Measurements from ENCODE around the gene ESR2. TPM values are rescaled to one million over a fixed set of nuclear protein-coding genes. Genes with fewer than 3 reads are reported as not detected.
"Not testable (repeated sequence)": the region's sequence is repeated elsewhere in the genome, so short reads cannot be mapped to it uniquely, and the experiment has no call there.

Gene ESR2
- 0.05 and 0.25 TPM in 2 replicates for total RNA-seq

GRCh38 chr14:64293976-64294671 is at the start of gene ESR2:
Gene ESR2 (minus strand): TSS chr14:64294371. CDS start chr14:64282985, 11,386 bp downstream.
- intact Hi-C loops (cut with micrococcal nuclease), result loop anchor here (1.0 to 10.0 kb wide), 4 partner anchors 12 to 649 kb away; partner anchors contain the start of gene WDR89

- intact Hi-C loops (cut with micrococcal nuclease), result loop anchor here (5.0 kb wide), 1 partner anchor 552 kb away; no protein-coding TSS in a partner anchor
These were observed 46.5 kb upstream of the ESR2 start for GRCh38 chr14:64340560-64341196.

GRCh38 chr14:64338616-64339316 is 44.6 kb upstream of the ESR2 start:
- intact Hi-C loops (cut with micrococcal nuclease), result loop anchor here (1.0 to 5.0 kb wide), 10 partner anchors 50 to 795 kb away; partner anchors contain the start of genes AKAP5, CHURC1, FNTB and HSPA2

GRCh38 chr14:64337888-64338615 is 43.9 kb upstream of the ESR2 start:
- intact Hi-C loops (cut with micrococcal nuclease), result loop anchor here (1.0 to 5.0 kb wide), 10 partner anchors 50 to 795 kb away; partner anchors contain the start of genes AKAP5, CHURC1, FNTB and HSPA2

GRCh38 chr14:64329149-64329548 is 35.0 kb upstream of the ESR2 start:
- intact Hi-C loops (cut with micrococcal nuclease), result no loop called here

GRCh38 chr14:64326502-64326901 is 32.3 kb upstream of the ESR2 start:
- intact Hi-C loops (cut with micrococcal nuclease), result no loop called here

- intact Hi-C loops (cut with micrococcal nuclease), result no loop called here
These were observed 30.7 kb upstream of the ESR2 start for GRCh38 chr14:64324895-64325294.

- intact Hi-C loops (cut with micrococcal nuclease), result no loop called here
These were observed 30.3 kb upstream of the ESR2 start for GRCh38 chr14:64324461-64324860.

GRCh38 chr14:64320362-64320761 is 26.2 kb upstream of the ESR2 start:
- intact Hi-C loops (cut with micrococcal nuclease), result not testable (repeated sequence)

GRCh38 chr14:64318695-64319094 is 24.5 kb upstream of the ESR2 start:
- intact Hi-C loops (cut with micrococcal nuclease), result not testable (repeated sequence)

- intact Hi-C loops (cut with micrococcal nuclease), result loop anchor here (1.0 to 2.0 kb wide), 5 partner anchors 8 to 915 kb away; no protein-coding TSS in a partner anchor
These were observed 9.3 kb upstream of the ESR2 start for GRCh38 chr14:64303471-64303917.

- intact Hi-C loops (cut with micrococcal nuclease), result loop anchor here (5.0 to 10.0 kb wide), 2 partner anchors 156 to 654 kb away; partner anchors contain the start of gene WDR89
These were observed 4.6 kb upstream of the ESR2 start for GRCh38 chr14:64298773-64299172.

GRCh38 chr14:64296561-64296960 is 2.4 kb upstream of the ESR2 start:
- intact Hi-C loops (cut with micrococcal nuclease), result loop anchor here (5.0 to 10.0 kb wide), 2 partner anchors 154 to 652 kb away; partner anchors contain the start of gene WDR89

GRCh38 chr14:64294672-64295413 is 672 bp upstream of the ESR2 start:
- intact Hi-C loops (cut with micrococcal nuclease), result loop anchor here (1.0 to 10.0 kb wide), 6 partner anchors 8 to 650 kb away; partner anchors contain the start of gene WDR89

- intact Hi-C loops (cut with micrococcal nuclease), result loop anchor here (10.0 kb wide), 1 partner anchor 647 kb away; the partner anchor contains the start of gene WDR89
These were observed 2.0 kb downstream of the ESR2 start for GRCh38 chr14:64292197-64292596.

- intact Hi-C loops (cut with micrococcal nuclease), result no loop called here
These were observed 4.6 kb downstream of the ESR2 start for GRCh38 chr14:64289571-64289970.

- intact Hi-C loops (cut with micrococcal nuclease), result loop anchor here (1.0 kb wide), 1 partner anchor 12 kb away; the partner anchor contains the start of gene ESR2
These were observed 12.4 kb downstream of the ESR2 start for GRCh38 chr14:64281805-64282204.

GRCh38 chr14:64279704-64280668 is 14.2 kb downstream of the ESR2 start:
- intact Hi-C loops (cut with micrococcal nuclease), result no loop called here

- intact Hi-C loops (cut with micrococcal nuclease), result no loop called here
These were observed 15.7 kb downstream of the ESR2 start for GRCh38 chr14:64278458-64278857.
